ENCODE measurements around the gene PDE4C.

PDE4C gene

DNA sequence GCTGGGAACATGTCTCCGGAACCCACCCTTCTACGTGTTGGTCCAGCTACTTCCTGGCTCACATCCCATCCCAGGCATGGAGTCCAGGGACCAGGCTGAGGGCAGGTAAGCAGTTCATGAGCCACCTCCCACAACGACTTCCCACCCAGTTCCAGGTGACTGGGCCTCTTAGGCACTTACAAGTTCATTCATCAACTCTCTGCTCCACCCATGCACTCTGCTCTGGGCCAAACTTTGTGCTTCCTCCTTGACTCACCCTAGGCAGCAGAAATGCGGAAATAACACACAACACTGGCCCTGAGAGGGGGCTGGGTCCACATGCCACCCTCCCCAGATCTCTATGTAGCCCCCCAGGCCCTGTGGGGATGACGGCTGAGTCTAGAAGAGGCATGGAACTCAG lies 27.5 kb upstream of the PDE4C start:
- DNase-seq: no peak

DNA sequence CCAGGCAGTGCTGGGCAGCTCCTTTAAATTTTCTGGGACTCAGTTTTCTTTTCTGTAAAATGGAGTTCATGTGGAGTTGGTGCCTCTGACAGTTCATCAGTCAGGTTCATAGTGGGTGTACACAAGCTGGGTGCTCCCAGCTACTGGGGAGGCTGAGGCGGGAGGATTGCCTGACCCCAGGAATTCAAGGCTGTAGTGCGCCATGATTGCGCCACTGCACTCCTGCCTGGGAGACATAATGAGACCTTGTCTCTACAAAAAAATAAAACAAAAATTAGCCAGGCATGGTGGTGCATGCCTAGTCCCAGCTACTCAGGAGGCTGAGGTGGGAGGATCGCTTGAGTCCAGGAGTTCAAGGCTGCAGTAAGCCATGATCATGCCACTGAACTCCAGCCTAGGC lies 26.9 kb upstream of the PDE4C start:
- DNase-seq: no peak

GRCh38 chr19:18252370-18252717 lies 26.1 kb upstream of the PDE4C start:
- no peak for DNase-seq

GRCh38 chr19:18251587-18252369 lies 25.5 kb upstream of the PDE4C start:
- DNase-seq: peak; percentile 86

- no peak for DNase-seq
Observed at GRCh38 chr19:18249834-18250233, 23.6 kb upstream of the PDE4C start.

- no peak for DNase-seq
Observed at GRCh38 chr19:18245297-18245696, 19.1 kb upstream of the PDE4C start.

DNA sequence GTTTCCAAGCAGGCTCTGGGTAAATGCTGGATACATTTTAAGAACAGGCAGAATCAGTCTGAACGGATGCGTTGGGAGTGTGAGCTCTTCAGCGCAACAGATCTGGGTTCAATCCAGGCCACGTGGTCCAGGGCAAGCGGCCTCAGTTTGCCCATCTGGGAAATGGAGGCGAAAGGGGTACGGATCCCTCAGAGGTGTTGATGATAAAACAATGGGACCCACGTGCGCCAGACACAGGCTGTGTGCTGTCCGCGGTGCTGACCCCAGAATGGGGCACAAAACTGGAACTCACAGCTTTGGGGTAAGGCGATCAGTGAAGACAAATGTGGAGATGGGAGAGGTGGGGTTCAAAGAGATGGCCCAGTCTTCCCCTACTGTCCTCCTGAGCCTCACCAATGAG lies 13.1 kb upstream of the PDE4C start:
- DNase-seq: no peak

DNA sequence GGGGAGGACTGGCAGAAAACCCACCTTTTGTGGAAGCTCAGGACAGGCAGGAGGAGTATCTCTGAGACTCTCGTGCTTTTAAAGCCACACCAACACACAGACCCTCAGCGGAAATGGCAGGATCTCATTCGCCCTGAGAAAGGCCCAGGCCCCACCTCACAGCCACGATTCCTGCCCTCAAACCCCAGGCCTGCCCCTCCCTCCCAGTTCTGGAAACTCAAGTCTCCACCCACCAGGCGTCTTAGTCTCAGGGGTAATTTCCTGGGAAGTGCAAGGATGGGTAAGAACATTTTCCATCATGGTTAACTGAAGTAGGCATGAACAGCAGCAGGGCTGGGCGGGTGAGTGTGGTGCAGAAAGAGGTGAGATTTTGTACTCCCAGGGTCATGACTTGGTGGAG lies 8.0 kb upstream of the PDE4C start:
- DNase-seq: no peak

- peak; percentile 57 for DNase-seq
Observed at GRCh38 chr19:18233224-18233825, 7.1 kb upstream of the PDE4C start.

DNA sequence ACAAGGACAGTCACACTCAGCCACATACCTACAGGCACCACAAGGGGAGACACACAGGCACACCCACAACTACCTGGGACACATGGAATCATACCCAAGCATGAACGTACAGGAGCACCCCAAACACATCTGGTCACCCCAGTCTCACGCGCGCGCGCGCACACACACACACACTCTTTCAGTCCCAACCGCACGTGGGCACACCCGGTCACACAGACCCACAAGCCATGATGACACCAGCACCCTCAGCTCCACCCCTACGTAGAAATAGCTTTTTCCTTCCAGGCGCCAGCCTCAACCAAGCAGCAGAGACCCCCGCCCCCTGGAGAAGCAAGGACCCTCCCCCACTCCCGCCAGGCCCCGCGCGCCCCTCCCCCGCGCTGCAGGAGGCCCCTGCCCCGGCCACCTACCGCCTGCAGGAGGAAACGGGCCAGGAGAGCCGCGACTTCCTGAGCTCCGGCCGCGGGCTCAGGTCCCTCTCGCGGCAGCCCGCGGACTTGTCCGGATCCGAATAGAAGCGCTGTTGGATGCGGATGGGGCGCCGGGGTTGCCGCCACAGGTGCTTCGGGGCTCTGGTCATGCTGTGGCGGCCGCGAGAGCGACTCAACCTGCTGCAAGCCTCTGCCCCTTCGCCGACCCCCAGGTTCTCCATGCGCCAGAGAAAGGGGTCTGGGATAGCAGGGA lies 6.4 kb upstream of the PDE4C start:
- no peak for DNase-seq

DNA sequence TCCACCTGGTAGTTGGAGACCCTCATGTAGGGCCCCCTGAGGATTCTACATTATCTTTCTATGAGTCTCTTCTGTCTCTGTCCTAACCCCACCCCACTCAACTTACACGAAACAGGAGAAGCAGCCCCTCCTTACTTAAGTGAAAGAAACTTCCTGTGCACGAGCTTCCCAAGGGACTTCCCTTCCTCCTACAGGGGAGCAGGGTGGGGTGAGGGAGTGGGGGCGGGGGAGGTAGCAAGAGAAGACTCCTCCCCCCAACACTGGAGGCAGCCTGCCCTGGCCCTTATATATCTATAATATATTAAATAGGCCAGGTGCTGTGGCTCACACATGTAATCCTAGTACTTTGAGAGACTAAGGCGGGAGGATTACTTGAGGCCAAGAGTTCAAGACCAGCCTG lies 5.5 kb upstream of the PDE4C start:
- DNase-seq: no peak

- DNase-seq: no peak
Observed at GRCh38 chr19:18230941-18231734, 4.9 kb upstream of the PDE4C start.

DNA sequence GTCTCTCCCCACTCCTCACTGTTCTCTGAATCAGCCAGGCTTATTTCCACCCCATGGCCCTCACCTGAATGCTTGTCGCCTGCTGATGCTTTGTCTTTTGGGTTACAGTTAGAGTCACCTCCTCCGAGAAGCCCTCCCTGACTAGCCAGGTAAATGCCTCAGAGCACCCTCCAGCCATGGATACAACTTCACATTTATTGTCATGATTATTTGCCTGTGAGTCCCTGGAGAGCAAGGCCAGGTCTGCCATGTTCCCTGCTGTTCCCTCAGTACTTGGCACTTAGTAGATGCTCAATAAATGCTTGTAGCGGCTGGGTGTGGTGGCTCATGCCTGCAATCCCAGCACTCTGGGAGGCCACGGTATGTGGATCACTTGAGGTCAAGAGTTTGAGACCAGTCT lies 3.7 kb upstream of the PDE4C start:
- DNase-seq: no peak

GRCh38 chr19:18229474-18229873 lies 3.2 kb upstream of the PDE4C start:
- DNase-seq: no peak

GRCh38 chr19:18227781-18228271 lies 1.6 kb upstream of the PDE4C start:
- DNase-seq: no peak

- DNase-seq: no peak
Observed at GRCh38 chr19:18226956-18227780, 930 bp upstream of the PDE4C start.

GRCh38 chr19:18225355-18225701 lies 910 bp downstream of the PDE4C start:
- no peak for DNase-seq

- DNase-seq: peak; percentile 83
Observed at GRCh38 chr19:18224525-18225354, 1.5 kb downstream of the PDE4C start.

DNA sequence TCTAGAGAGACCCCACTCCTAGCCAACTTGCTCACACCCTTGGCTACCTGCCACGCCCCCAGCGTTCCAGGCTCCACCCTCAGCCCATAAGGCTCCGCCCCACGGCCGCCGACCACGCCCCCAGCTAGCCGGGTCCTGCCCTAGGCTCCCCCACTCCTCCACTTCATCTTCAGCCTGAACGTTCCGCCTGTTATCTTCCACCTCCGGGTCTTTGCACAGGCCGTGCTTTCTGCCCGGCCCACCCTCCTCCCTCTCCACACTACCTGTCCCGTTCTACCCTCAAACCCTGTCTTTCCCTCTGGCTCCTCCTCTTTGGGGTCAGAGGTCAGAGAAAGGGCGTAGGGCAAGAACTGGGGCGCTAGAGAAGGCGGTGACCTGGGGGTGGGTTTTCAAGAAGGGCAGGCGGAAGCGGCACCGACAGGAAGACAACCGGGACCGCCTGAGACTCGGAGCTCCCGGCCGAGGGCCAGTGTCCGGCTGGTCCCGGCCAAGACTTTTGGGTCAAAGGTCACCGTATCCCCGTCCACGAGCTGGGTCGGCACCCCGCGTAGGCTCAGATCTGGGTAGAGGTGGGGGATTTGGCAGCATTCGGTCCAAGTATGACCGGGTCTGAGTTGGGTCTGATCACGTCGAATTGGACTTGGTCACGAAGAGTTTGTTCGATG lies 2.2 kb downstream of the PDE4C start:
- DNase-seq: peak; percentile 35

DNA sequence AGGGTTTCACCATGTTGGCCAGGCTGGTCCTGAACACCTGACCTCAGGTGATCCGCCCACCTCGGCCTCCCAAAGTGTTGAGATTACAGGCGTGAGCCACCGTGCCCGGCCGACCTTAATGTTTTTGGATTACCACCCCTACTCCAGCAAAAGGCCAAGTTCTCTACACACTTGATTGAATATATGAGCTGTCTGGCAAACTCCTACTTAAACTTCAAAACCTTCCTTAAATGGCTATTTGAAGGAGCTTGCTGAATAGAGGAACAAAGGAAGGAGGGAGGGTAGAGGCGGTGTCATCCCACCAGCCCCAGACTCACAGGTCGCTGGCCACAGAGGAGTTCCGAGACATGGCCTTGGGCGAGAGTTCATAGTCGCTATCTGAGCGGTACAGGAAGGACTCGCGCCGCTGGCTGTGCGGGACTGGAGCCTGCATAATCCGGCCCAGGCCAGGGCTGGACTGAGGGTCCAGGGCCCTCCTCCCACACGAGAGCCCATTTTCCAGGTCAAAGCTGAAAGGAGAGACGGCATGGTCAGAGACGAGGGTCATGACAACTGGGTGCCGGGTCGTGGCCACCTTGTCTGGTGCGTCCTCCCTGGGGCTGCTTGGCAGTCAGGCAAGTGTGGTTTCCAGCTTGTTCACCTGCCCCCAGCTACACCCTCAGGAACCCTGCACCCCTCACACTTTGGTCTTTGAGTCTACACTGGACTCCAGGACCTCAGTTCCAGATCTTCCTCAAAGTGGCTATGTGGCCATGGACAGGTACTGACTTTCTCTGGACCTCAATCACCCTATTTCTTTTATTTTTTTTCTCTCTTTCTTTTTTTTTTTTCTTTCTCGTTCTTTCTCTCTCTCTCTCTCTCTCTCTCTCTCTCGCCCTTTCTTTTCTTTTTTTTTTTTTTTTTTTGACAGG lies 4.2 kb downstream of the PDE4C start:
- no peak for DNase-seq
